SU-DHL-6 (cell line): ENCODE results near the gene CGB8.
"Not testable (repeated sequence)": the region's sequence is repeated elsewhere in the genome, so short reads cannot be mapped to it uniquely, and the experiment has no call there.

Experiments used
- H2AFZ ChIP-seq: fragments of 200-600 bp; sonication (generic); 2 replicates; pipeline ENCODE4 v1.6.1; 2014; ENCODE audit warnings: low read depth, mild to moderate bottlenecking, moderate library complexity, mixed read lengths, antibody characterized with exemption, low read length; ENCODE audit not compliant: severe bottlenecking
- H3F3A ChIP-seq: fragments of 200-600 bp; shearing (Covaris generic); 2 replicates; pipeline ENCODE4 v1.6.0; 2016; ENCODE audit warnings: antibody characterized with exemption, mild to moderate bottlenecking; ENCODE audit not compliant: insufficient read depth
- H3K27ac ChIP-seq: fragments of 200-600 bp; sonication (generic); 2 replicates; pipeline ENCODE4 v1.5.1; 2016; ENCODE audit warnings: low read depth, mild to moderate bottlenecking, low read length, moderate library complexity, mixed read lengths
- H3K27me3 ChIP-seq: fragments of 200-600 bp; sonication (generic), shearing (Covaris generic); 2 replicates; pipeline ENCODE4 v1.6.0; 2014; ENCODE audit warnings: mild to moderate bottlenecking, low read length
- H3K36me3 ChIP-seq: fragments of 200-600 bp; sonication (generic); 2 replicates; pipeline ENCODE4 v1.6.1; 2014; ENCODE audit warnings: mild to moderate bottlenecking, low read length, mixed read lengths
- H3K4me2 ChIP-seq: fragments of 300-600, 200-600 bp; shearing (Covaris generic), sonication (generic); 2 replicates; pipeline ENCODE4 v1.6.0; 2014; ENCODE audit warnings: low read length, low read depth, mild to moderate bottlenecking; ENCODE audit not compliant: poor library complexity, severe bottlenecking
- H3K4me3 ChIP-seq: fragments of 200-600 bp; sonication (generic); 2 replicates; pipeline ENCODE4 v1.5.1; 2014; ENCODE audit warnings: antibody characterized with exemption, low read length, mild to moderate bottlenecking, mixed read lengths; ENCODE audit not compliant: insufficient read depth, poor library complexity, severe bottlenecking
- H3K79me2 ChIP-seq: fragments of 200-600 bp; sonication (generic); 2 replicates; pipeline ENCODE4 v1.6.1; 2014; ENCODE audit warnings: mild to moderate bottlenecking, low read length, moderate library complexity; ENCODE audit not compliant: insufficient read depth
- H3K9ac ChIP-seq: fragments of 200-600 bp; sonication (generic); 2 replicates; pipeline ENCODE4 v1.7.0; 2014; ENCODE audit warnings: mild to moderate bottlenecking, low read length
- H3K9me2 ChIP-seq: fragments of 200-600 bp; sonication (generic); replicated peaks from 2 replicates; pipeline ENCODE4 v1.6.1; 2014; ENCODE audit warnings: low read length; ENCODE audit not compliant: insufficient read depth
- H3K9me3 ChIP-seq: fragments of 200-600 bp; sonication (generic); 2 replicates; pipeline ENCODE4 v1.6.1; 2014; ENCODE audit warnings: low read length, mixed read lengths; ENCODE audit not compliant: insufficient read depth
- H4K20me1 ChIP-seq: fragments of 200-600 bp; sonication (generic); 2 replicates; pipeline ENCODE4 v1.6.1; 2014; ENCODE audit warnings: low read depth, mild to moderate bottlenecking, antibody characterized with exemption, low read length, moderate library complexity, mixed read lengths

The CGB8 gene

GRCh38 chr19:49030323-49030722 lies 18.6 kb downstream of the CGB8 start:
- H3K27ac ChIP-seq, H4K20me1 ChIP-seq, H3K4me3 ChIP-seq, H3K36me3 ChIP-seq, H3K27me3 ChIP-seq, H3K4me2 ChIP-seq, H3K9me2 ChIP-seq, H3K79me2 ChIP-seq, H3K9ac ChIP-seq, H3K9me3 ChIP-seq, H2AFZ ChIP-seq, H3F3A ChIP-seq: not testable (repeated sequence)

GRCh38 chr19:49029749-49030148 lies 19.2 kb downstream of the CGB8 start:
- H3K9me2 ChIP-seq, H3K79me2 ChIP-seq, H3K4me2 ChIP-seq, H2AFZ ChIP-seq, H3K27me3 ChIP-seq, H4K20me1 ChIP-seq, H3F3A ChIP-seq, H3K4me3 ChIP-seq, H3K36me3 ChIP-seq, H3K9me3 ChIP-seq, H3K27ac ChIP-seq, H3K9ac ChIP-seq: not testable (repeated sequence)

GRCh38 chr19:49028686-49029085 lies 20.2 kb downstream of the CGB8 start:
- not testable (repeated sequence) for H3K36me3 ChIP-seq, H2AFZ ChIP-seq, H3K4me3 ChIP-seq, H4K20me1 ChIP-seq, H3K9me3 ChIP-seq, H3K4me2 ChIP-seq, H3K27me3 ChIP-seq, H3F3A ChIP-seq, H3K9me2 ChIP-seq, H3K9ac ChIP-seq, H3K27ac ChIP-seq, H3K79me2 ChIP-seq

GRCh38 chr19:49025599-49025998 lies 23.3 kb downstream of the CGB8 start:
- H3K4me3 ChIP-seq, H3F3A ChIP-seq, H3K9me3 ChIP-seq, H2AFZ ChIP-seq, H3K9ac ChIP-seq, H3K79me2 ChIP-seq, H4K20me1 ChIP-seq, H3K27me3 ChIP-seq, H3K36me3 ChIP-seq, H3K9me2 ChIP-seq, H3K27ac ChIP-seq, H3K4me2 ChIP-seq: not testable (repeated sequence)

GRCh38 chr19:49025088-49025487 lies 23.8 kb downstream of the CGB8 start:
- H2AFZ ChIP-seq, H3K79me2 ChIP-seq, H3F3A ChIP-seq, H3K27me3 ChIP-seq, H3K27ac ChIP-seq, H3K4me3 ChIP-seq, H3K4me2 ChIP-seq, H4K20me1 ChIP-seq, H3K9me2 ChIP-seq, H3K9ac ChIP-seq, H3K36me3 ChIP-seq, H3K9me3 ChIP-seq: not testable (repeated sequence)

GRCh38 chr19:49024233-49024632 lies 24.7 kb downstream of the CGB8 start, which contains the start of gene CGB3:
Gene CGB3 (minus strand): TSS chr19:49024333. CDS start chr19:49023971, 362 bp downstream.
- H3K27me3 ChIP-seq, H3K9me2 ChIP-seq, H3K36me3 ChIP-seq, H3K9me3 ChIP-seq, H3K79me2 ChIP-seq, H3F3A ChIP-seq, H3K9ac ChIP-seq, H3K27ac ChIP-seq, H3K4me2 ChIP-seq, H4K20me1 ChIP-seq, H2AFZ ChIP-seq, H3K4me3 ChIP-seq: not testable (repeated sequence)
